Fibroblast of villous mesenchyme (primary cell): ENCODE measurements around the gene BCAR1. TPM values are rescaled to one million over a fixed set of nuclear protein-coding genes. Genes with fewer than 3 reads are reported as not detected.
"Not testable (repeated sequence)": the region's sequence is repeated elsewhere in the genome, so short reads cannot be mapped to it uniquely, and the experiment has no call there.

Source experiments
- DNase-seq: peaks from one replicate; pipeline ENCODE4 v3.0.0-alpha.2; 2010; ENCODE audit warnings: low read depth
- H3K4me3 ChIP-seq: 2 replicates; pipeline ENCODE4 v1.5.1; 2011; ENCODE audit warnings: low read depth, mild to moderate bottlenecking, low read length
- CTCF ChIP-seq: IDR thresholded peaks from 2 replicates; pipeline ENCODE4 v1.5.1; 2012; ENCODE audit warnings: low read depth, mild to moderate bottlenecking, low read length; ENCODE audit not compliant: insufficient read depth
- total RNA-seq: library from RNA; depleted of rRNA; stranded (reverse); fragments of >200 nt; gene quantifications from 2 replicates; pipeline ENCODE4 v1.2.3, GENCODE V29; 2012

Gene BCAR1
- total RNA-seq, 1 donor, result 87.2 TPM

GRCh38 chr16:75243667-75244224 is 7.7 kb downstream of the BCAR1 start:
- H3K4me3 ChIP-seq, result no peak overlapping the region
- TF ChIP-seq CTCF, result no peak
- DNase-seq, result no peak

GRCh38 chr16:75242436-75243078 is 8.9 kb downstream of the BCAR1 start:
- not testable (repeated sequence) for H3K4me3 ChIP-seq, DNase-seq

- no peak overlapping the region for H3K4me3 ChIP-seq
- TF ChIP-seq CTCF, result no peak
- no peak for DNase-seq
These were observed 9.5 kb downstream of the BCAR1 start for GRCh38 chr16:75241955-75242354.

GRCh38 chr16:75241412-75241811 is 10.0 kb downstream of the BCAR1 start:
- no peak overlapping the region for H3K4me3 ChIP-seq
- no peak for TF ChIP-seq CTCF

GRCh38 chr16:75240633-75241032 is 10.8 kb downstream of the BCAR1 start:
- not testable (repeated sequence) for H3K4me3 ChIP-seq, DNase-seq

More at GRCh38 chr16:75241412-75241811, 10.0 kb downstream of the BCAR1 start:
- no peak for DNase-seq

- TF ChIP-seq CTCF, result no peak
- no peak overlapping the region for H3K4me3 ChIP-seq
- no peak for DNase-seq
These were observed 11.8 kb downstream of the BCAR1 start for GRCh38 chr16:75239542-75240122.

GRCh38 chr16:75238853-75239541 is 12.4 kb downstream of the BCAR1 start:
- no peak overlapping the region for H3K4me3 ChIP-seq
- DNase-seq, result no peak
- peak; percentile 37 for TF ChIP-seq CTCF
